Heart left ventricle (tissue), 13 donors: ENCODE results near the gene ABR.

Source experiments
- CTCF ChIP-seq, 12 donors: fragments of 200-600 bp; sonication (generic) in 4 of 12; IDR thresholded peaks; one replicate each; pipeline versions ENCODE4 v1.5.0 to v1.8.0; 2018 to 2022; ENCODE audit warnings: antibody characterized with exemption in 12 of 12, mild to moderate bottlenecking in 5 of 12
- POLR2A ChIP-seq, 2 donors: fragments of 450-650 bp; IDR thresholded peaks; one replicate each; pipeline ENCODE4 v1.6.1; 2017; ENCODE audit warnings: antibody characterized with exemption in 2 of 2, mild to moderate bottlenecking in 2 of 2, moderate library complexity in 2 of 2
- donor health status: ischemic (EF 13 %, LVEDD 7.1; RV severe dilation, severe dysfunction).
- donor health status: DM: no; HTN: yes; CAD: no.
- donor health status: DM: no; HTN: no; CAD: no.
- donor health status: ischemic (EF 25% LVEDD 6.9; RV normal size, moderate dysfunction).
- donor health status: ischemic (EF 25% LVEDD 5.7; RV mildly dilated, moderate dysfunction).
- donor health status: ischemic (EF 35%, LVEDD 5.7; RV mildly dilated, moderate dysfunction).
- donor health status: nonischemic (EF 11% LVEDD 7.7; RV severe dilation, severe dysfunction).
- donor health status: DM: yes; HTN: yes; CAD: no.
- donor health status: PGD.
- donor health status: ischemic (EF 29% LVEDD 5.4; RV normal size, mild dysfunction).
- donor health status: nonischemic (EF 23%, LVEDD 6.1; RV moderate dilation, normal function).

DNA sequence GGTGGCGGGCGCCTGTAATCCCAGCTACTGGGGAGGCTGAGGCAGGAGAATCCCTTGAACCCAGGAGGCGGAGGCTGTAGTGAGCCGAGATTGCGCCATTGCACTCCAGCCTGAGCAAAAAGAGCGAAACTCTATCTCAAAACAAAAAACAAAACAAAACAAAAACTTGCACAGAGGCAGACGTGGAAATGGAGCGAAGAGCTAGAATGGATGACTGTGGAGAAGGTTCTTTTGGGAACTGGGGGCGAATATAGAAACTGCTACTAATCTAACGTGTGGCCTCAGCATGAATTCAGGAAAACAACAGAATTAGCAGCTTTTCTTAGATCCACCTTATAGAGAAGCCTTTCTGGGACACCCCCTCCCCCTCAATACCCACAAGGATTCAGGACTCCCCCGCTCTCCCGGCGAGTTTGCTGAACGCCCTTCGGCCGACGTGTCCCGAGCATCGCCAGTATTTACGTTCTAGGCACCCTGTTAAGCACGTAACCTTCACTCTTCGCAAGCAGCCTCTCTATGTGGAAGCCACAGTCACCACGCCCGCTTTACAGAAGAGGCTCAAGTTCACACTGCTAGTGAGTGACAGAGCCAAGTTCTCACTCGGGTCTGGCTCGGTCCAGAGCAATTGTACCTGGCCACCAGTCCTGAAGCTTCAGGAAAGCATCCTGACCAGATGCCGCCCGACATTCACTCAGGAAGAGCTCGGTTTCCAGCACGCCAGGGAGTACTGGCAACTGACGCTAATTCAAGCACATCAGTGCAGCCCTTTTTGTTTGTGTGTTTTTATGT lies 13.3 kb upstream of the ABR start:
- no peak for TF ChIP-seq CTCF (IDR thresholded peaks at IDR 0.05)
- TF ChIP-seq POLR2A (IDR thresholded peaks at IDR 0.05), result no peak
